HepG2 (cell line): ENCODE data around the gene TGM2. TPM values are rescaled to one million over a fixed set of nuclear protein-coding genes. Genes with fewer than 3 reads are reported as not detected.
A peak's percentile ranks its signal among the peaks of the same experiment; 100 is the strongest.

Source experiments
- HMG20B ChIP-seq: conservative IDR thresholded peaks from 2 replicates; pipeline ENCODE4 v1.6.1; 2016; ENCODE audit warnings: missing genetic modification reagents, missing compliant biosample characterization
- MYNN ChIP-seq: sonication (generic); formaldehyde crosslinking; IDR thresholded peaks from 2 replicates; pipeline ENCODE4 v1.4.0; 2020; ENCODE audit warnings: mild to moderate bottlenecking, low read depth, missing genetic modification reagents
- SMARCE1 ChIP-seq: fragments of 450-650 bp; IDR thresholded peaks from 2 replicates; pipeline ENCODE4 v1.6.1; 2017; ENCODE audit warnings: borderline replicate concordance
- ZEB1 ChIP-seq: IDR thresholded peaks from 2 replicates; pipeline ENCODE4 v1.6.1; 2012; ENCODE audit warnings: mild to moderate bottlenecking, low read depth, inconsistent platforms; ENCODE audit not compliant: insufficient replicate concordance
- ZNF274 ChIP-seq: sonication (generic); formaldehyde crosslinking; IDR thresholded peaks from 2 replicates; pipeline ENCODE4 v1.5.1; 2020; ENCODE audit warnings: mild to moderate bottlenecking, missing genetic modification reagents
- ZNF430 ChIP-seq: sonication (generic); formaldehyde crosslinking; IDR thresholded peaks from 2 replicates; pipeline ENCODE4 v1.9.0; 2021; ENCODE audit warnings: mild to moderate bottlenecking, missing genetic modification reagents
- polyA plus RNA-seq, 8 experiments: library from polyadenylated mRNA; depleted of rRNA in 3 of 8; stranded (reverse) in 7 of 8; unstranded in 1 of 8; fragments of >200 nt; fragmentation: Illumina TruSeq in 4 of 8; extraction: Trizol in 4 of 8; gene quantifications; 2 replicates each; pipeline versions ENCODE4 v1.2.1 to v1.2.3, GENCODE V29; 2011 to 2016; ENCODE audit warnings: low read depth in 4 of 8, missing spikeins in 1 of 8, mixed read lengths in 1 of 8; ENCODE audit not compliant: insufficient read depth in 1 of 8
- total RNA-seq, 5 experiments: library from RNA; depleted of rRNA; stranded (reverse); fragments of >200 nt; fragmentation: Illumina TruSeq; extraction: Trizol; gene quantifications; 2 replicates each; pipeline ENCODE4 v1.2.3, GENCODE V29; 2016; ENCODE audit warnings: low read depth in 1 of 5
- TF ChIP-seq, protein P1 (sequence below), 2 experiments: sonication (generic) in 1 of 2; formaldehyde crosslinking in 1 of 2; IDR thresholded peaks; 2 replicates each; pipeline versions ENCODE4 v1.6.1 to v1.9.0; 2014 to 2022; ENCODE audit warnings: antibody characterized with exemption in 1 of 2, borderline replicate concordance in 1 of 2, inconsistent platforms in 1 of 2, low read depth in 1 of 2, missing genetic modification reagents in 1 of 2
- TF ChIP-seq, protein P2 (sequence below): sonication (generic); formaldehyde crosslinking; conservative IDR thresholded peaks from 2 replicates; pipeline ENCODE4 v1.8.0; 2022; ENCODE audit warnings: mild to moderate bottlenecking, moderate library complexity, missing genetic modification reagents
- TF ChIP-seq, protein P3 (sequence below): sonication (generic); formaldehyde crosslinking; IDR thresholded peaks from 2 replicates; pipeline ENCODE4 v1.4.0; 2020; ENCODE audit warnings: missing genetic modification reagents
- TF ChIP-seq, protein P4 (sequence below), 2 experiments: sonication (generic) in 1 of 2; formaldehyde crosslinking in 1 of 2; IDR thresholded peaks; 2 replicates each; pipeline versions ENCODE4 v1.5.1 to v1.6.1; 2011 to 2020; ENCODE audit warnings: borderline replicate concordance in 1 of 2, low read depth in 1 of 2, low read length in 1 of 2, mild to moderate bottlenecking in 1 of 2, missing genetic modification reagents in 1 of 2, moderate library complexity in 1 of 2

TGM2 gene
- total and polyA plus RNA-seq, 2 of the 13 experiments (the other 11 are each of a cell fraction or from before 2014, with no cell fraction given) = 4.2 to 46.4 TPM

DNA sequence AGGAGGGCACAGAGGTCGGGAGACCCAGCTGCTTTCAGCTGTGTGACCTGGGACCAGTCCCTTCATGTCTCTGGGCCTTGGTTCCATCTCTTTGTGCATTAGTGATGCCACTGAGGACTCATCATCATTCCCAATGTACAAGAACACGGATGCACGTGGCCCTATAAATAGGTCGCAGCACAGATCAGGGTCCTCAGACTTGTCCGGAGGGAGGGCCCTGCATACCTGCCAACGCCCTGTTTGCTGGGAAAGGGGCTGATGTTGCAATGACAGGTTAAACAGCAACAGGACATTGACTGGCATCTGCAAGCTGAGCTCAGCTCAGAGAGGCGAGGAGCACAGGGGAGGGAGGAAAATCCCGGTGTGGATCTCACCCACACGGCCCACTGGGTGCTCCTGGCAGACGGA, 21.8 kb downstream of the TGM2 start (continued):
- TF ChIP-seq, protein P1, sequence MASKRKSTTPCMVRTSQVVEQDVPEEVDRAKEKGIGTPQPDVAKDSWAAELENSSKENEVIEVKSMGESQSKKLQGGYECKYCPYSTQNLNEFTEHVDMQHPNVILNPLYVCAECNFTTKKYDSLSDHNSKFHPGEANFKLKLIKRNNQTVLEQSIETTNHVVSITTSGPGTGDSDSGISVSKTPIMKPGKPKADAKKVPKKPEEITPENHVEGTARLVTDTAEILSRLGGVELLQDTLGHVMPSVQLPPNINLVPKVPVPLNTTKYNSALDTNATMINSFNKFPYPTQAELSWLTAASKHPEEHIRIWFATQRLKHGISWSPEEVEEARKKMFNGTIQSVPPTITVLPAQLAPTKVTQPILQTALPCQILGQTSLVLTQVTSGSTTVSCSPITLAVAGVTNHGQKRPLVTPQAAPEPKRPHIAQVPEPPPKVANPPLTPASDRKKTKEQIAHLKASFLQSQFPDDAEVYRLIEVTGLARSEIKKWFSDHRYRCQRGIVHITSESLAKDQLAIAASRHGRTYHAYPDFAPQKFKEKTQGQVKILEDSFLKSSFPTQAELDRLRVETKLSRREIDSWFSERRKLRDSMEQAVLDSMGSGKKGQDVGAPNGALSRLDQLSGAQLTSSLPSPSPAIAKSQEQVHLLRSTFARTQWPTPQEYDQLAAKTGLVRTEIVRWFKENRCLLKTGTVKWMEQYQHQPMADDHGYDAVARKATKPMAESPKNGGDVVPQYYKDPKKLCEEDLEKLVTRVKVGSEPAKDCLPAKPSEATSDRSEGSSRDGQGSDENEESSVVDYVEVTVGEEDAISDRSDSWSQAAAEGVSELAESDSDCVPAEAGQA (IDR thresholded peaks at IDR 0.05; ENCODE audit: low read depth) = no peak; the same call in 1 of the 2 replicates
- TF ChIP-seq, protein P1 (CRISPR knock-in tag; IDR thresholded peaks at IDR 0.05; ENCODE audit: borderline replicate concordance) = no peak
- TF ChIP-seq ZNF430 (CRISPR knock-in tag) = peak; percentile 84; the same call in 1 of the 2 replicates
- peak; percentile 84 for TF ChIP-seq ZNF274 (CRISPR knock-in tag)
- TF ChIP-seq, protein P2, sequence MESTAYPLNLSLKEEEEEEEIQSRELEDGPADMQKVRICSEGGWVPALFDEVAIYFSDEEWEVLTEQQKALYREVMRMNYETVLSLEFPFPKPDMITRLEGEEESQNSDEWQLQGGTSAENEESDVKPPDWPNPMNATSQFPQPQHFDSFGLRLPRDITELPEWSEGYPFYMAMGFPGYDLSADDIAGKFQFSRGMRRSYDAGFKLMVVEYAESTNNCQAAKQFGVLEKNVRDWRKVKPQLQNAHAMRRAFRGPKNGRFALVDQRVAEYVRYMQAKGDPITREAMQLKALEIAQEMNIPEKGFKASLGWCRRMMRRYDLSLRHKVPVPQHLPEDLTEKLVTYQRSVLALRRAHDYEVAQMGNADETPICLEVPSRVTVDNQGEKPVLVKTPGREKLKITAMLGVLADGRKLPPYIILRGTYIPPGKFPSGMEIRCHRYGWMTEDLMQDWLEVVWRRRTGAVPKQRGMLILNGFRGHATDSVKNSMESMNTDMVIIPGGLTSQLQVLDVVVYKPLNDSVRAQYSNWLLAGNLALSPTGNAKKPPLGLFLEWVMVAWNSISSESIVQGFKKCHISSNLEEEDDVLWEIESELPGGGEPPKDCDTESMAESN (CRISPR knock-in tag) = peak; percentile 96
- peak; percentile 97 for TF ChIP-seq ZEB1
- TF ChIP-seq HMG20B = peak; percentile 96
- TF ChIP-seq, protein P3, sequence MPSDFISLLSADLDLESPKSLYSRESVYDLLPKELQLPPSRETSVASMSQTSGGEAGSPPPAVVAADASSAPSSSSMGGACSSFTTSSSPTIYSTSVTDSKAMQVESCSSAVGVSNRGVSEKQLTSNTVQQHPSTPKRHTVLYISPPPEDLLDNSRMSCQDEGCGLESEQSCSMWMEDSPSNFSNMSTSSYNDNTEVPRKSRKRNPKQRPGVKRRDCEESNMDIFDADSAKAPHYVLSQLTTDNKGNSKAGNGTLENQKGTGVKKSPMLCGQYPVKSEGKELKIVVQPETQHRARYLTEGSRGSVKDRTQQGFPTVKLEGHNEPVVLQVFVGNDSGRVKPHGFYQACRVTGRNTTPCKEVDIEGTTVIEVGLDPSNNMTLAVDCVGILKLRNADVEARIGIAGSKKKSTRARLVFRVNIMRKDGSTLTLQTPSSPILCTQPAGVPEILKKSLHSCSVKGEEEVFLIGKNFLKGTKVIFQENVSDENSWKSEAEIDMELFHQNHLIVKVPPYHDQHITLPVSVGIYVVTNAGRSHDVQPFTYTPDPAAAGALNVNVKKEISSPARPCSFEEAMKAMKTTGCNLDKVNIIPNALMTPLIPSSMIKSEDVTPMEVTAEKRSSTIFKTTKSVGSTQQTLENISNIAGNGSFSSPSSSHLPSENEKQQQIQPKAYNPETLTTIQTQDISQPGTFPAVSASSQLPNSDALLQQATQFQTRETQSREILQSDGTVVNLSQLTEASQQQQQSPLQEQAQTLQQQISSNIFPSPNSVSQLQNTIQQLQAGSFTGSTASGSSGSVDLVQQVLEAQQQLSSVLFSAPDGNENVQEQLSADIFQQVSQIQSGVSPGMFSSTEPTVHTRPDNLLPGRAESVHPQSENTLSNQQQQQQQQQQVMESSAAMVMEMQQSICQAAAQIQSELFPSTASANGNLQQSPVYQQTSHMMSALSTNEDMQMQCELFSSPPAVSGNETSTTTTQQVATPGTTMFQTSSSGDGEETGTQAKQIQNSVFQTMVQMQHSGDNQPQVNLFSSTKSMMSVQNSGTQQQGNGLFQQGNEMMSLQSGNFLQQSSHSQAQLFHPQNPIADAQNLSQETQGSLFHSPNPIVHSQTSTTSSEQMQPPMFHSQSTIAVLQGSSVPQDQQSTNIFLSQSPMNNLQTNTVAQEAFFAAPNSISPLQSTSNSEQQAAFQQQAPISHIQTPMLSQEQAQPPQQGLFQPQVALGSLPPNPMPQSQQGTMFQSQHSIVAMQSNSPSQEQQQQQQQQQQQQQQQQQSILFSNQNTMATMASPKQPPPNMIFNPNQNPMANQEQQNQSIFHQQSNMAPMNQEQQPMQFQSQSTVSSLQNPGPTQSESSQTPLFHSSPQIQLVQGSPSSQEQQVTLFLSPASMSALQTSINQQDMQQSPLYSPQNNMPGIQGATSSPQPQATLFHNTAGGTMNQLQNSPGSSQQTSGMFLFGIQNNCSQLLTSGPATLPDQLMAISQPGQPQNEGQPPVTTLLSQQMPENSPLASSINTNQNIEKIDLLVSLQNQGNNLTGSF (CRISPR knock-in tag) = 0 out of 2 replicates have a peak, but pooled peaks have one; percentile 26
- no peak for TF ChIP-seq SMARCE1
- TF ChIP-seq, protein P4, sequence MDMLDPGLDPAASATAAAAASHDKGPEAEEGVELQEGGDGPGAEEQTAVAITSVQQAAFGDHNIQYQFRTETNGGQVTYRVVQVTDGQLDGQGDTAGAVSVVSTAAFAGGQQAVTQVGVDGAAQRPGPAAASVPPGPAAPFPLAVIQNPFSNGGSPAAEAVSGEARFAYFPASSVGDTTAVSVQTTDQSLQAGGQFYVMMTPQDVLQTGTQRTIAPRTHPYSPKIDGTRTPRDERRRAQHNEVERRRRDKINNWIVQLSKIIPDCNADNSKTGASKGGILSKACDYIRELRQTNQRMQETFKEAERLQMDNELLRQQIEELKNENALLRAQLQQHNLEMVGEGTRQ (IDR thresholded peaks at IDR 0.05; ENCODE audit: low read depth, low read length) = no peak
- TF ChIP-seq, protein P4 (CRISPR knock-in tag; IDR thresholded peaks at IDR 0.05; ENCODE audit: borderline replicate concordance) = no peak
- 0 out of 2 replicates have a peak, but pooled peaks have one; percentile 52 for TF ChIP-seq MYNN (CRISPR knock-in tag)
